IMR-90 (cell line): ENCODE measurements around the gene ACOXL.

Experiments used
- BHLHE40 ChIP-seq: fragments of 150-350 bp; IDR thresholded peaks from 2 replicates; pipeline ENCODE4 v1.6.1; 2016; ENCODE audit warnings: mild to moderate bottlenecking, low read depth, low read length
- CTCF ChIP-seq: conservative IDR thresholded peaks from 2 replicates; pipeline ENCODE4 v1.5.1; 2012; ENCODE audit warnings: mild to moderate bottlenecking, low read depth, low read length, improper control_type of control experiment
- FOS ChIP-seq: fragments of 150-350 bp; IDR thresholded peaks from 2 replicates; pipeline ENCODE4 v1.6.1; 2016; ENCODE audit warnings: low read depth, low read length
- MXI1 ChIP-seq: IDR thresholded peaks from 2 replicates; pipeline ENCODE4 v1.6.1; 2012; ENCODE audit warnings: low read depth, mild to moderate bottlenecking, low read length, moderate library complexity, borderline replicate concordance
- POLR2A ChIP-seq: IDR thresholded peaks from 2 replicates; pipeline ENCODE4 v1.6.1; 2012; ENCODE audit warnings: mild to moderate bottlenecking, low read depth, low read length
- RCOR1 ChIP-seq: IDR thresholded peaks from 2 replicates; pipeline ENCODE4 v1.6.1; 2012; ENCODE audit warnings: mild to moderate bottlenecking, low read length, improper control_type of control experiment; ENCODE audit not compliant: insufficient replicate concordance

DNA sequence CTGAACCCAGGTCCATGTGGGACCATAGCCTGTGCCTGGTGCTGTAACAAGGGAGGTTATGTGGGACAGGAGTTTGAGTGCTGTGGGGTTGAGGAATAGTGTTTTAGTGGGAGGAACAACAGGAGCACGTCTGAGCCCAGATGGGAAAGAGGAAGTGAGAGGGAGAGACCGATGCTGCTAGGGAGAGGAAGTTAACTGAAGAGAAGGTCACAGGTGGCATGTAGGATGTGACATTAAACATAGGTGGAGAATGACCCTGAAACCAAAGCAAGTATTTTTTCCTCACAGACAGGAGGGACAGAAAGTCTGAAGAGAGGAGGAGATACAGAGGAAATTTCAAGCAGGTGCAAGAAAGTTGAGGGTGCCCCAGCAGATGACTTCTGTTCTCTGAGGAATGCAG lies 87.8 kb downstream of the ACOXL start:
- TF ChIP-seq CTCF, result no peak
- no peak for TF ChIP-seq MXI1
- TF ChIP-seq FOS, result no peak
- no peak for TF ChIP-seq POLR2A
- no peak for TF ChIP-seq BHLHE40
- no peak for TF ChIP-seq RCOR1
